Subcutaneous adipose tissue (tissue), 4 donors: Measurements from ENCODE around the gene SEMA4D. TPM values are rescaled to one million over a fixed set of nuclear protein-coding genes. Genes with fewer than 3 reads are reported as not detected.

Experiments
- CTCF ChIP-seq: fragments of 450-650 bp; IDR thresholded peaks from one replicate; pipeline ENCODE4 v1.5.1; 2016; ENCODE audit warnings: low read depth, mild to moderate bottlenecking, control low read depth, antibody characterized with exemption, moderate library complexity
- total RNA-seq, 4 donors: library from RNA; depleted of rRNA; stranded (reverse); fragments of >200 nt; gene quantifications; one replicate each; pipeline ENCODE4 v1.1.0, GENCODE V29; 2016

SEMA4D gene
- total RNA-seq, 4 donors from 2014 or later, result 6.0 to 18.3 (median 10.9) TPM

DNA sequence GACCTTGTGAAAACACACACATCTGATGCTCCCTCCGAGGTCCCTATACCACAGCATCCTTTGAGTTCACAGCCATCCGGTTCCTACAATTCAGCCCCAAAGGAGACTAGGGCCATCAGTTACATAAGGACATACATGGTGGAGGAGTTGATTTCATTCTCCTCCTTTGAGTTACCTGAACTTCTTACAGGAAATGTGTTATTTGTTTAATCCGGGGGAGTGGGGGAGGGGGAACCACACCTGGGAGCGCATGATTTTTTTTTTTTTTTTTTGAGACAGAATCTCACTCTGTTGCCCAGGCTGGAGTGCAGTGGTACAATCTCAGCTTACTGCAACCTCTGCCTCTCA, 30.7 kb downstream of the SEMA4D start:
- no peak for TF ChIP-seq CTCF

- no peak for TF ChIP-seq CTCF
Measured at GRCh38 chr9:89466451-89467277, 31.2 kb downstream of the SEMA4D start.

DNA sequence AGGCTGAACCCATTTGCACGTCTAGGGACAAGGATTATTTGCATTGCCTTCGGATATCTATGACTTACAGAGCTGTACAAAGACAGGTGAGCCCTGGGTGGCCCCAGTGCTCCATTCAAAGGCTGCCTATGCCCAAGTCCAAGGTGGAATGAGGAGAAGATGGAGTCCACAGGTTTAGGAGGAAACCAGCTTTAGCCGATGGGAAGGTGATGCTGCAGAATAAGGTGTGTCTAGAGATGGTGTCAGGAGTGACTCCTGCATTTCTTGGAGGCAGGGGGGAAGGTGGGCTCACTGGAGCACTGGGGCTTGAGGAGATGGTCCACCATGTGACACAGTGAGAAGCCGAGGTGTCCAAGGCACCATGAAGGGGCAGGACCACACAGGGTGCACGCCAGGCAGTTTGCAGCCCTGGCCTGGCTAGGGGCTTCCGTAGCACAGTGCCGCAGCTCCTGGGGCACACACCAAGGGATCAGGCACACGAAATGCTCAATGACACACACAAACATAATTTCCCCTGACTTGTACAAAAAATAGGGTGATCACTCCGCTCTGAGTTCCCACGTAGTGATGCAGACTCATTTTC, 32.1 kb downstream of the SEMA4D start:
- no peak for TF ChIP-seq CTCF

- TF ChIP-seq CTCF, result no peak
Measured at GRCh38 chr9:89465001-89465451, 32.9 kb downstream of the SEMA4D start.

DNA sequence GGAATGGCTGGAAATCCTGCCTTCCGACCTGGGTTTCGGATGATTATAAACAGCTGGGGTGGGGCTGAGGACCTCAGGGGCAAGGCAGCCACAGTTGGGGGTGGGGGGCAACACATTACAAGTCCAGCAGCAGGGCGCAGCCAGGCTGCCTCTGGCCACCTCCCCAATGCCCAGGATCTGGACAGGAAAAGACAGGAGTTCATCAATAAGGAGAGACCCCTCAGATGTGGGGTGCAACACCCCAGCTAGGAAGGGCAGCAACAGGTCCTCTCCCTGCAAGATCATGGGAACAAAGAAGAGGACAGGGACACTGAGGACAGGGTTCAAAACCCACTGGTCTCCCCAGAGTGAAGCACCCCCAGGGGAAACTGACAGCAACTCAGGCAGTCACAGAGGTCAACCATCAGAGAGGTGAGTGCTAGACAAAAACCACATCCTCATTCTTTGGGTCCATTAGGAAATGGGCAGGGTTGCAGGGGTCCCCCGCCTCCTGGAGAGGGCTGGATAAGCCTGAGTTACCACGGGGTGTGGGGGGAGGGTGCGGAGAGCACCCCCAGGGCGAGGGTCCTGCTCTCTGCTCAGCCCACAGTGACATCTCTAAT, 33.5 kb downstream of the SEMA4D start:
- no peak for TF ChIP-seq CTCF

DNA sequence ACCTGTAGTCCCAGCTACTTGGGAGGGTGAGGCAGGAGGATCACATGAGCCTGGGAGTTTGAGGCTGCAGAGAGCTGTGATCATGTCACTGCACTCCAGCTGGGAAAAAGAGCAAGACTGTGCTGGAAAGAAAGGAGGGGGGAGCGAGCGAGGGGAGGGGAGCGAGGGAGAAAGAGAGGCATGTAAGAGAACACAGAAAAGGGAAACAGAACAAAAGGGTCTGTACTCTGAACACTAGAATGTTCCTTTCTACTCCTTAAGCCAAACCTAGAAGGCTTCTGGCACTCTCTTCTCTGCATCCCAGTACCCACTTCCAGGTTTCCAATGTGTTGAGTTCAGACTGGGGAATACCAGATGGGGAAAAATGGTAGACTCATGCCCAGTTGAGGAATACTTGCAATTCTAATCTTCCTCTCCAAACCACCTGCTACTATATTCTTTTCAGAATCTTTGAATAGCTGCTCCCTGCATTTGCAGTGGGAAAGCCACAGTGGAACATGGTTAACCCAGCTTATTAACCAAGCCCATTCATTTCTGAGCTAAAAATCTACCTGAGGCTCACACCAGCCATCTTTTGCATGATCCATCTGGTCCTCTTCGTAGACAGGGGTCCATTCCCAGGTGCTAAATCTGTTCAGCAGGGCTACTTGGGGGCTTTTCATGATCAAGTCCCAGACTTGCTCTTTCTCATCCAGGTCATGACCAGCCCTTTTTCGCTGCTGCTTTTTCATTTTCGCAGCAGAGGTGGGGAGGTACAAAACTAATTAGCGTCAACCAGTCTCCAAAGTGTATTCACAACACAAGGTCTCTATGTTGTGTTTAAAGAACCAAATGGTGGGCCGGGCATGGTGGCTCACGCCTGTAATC, 34.9 kb downstream of the SEMA4D start:
- no peak for TF ChIP-seq CTCF
